Muscle layer of duodenum (tissue), 2 donors: ENCODE results near the gene KIAA0930.
"Not testable (repeated sequence)": the region's sequence is repeated elsewhere in the genome, so short reads cannot be mapped to it uniquely, and the experiment has no call there.

ENCODE experiments used
- H3K27ac ChIP-seq: one replicate; pipeline ENCODE4 v1.7.0; 2013; ENCODE audit warnings: mild to moderate bottlenecking, low read length
- H3K27me3 ChIP-seq: one replicate; pipeline ENCODE4 v1.7.0; 2013; ENCODE audit warnings: low read depth, mild to moderate bottlenecking, control low read depth, low read length
- H3K36me3 ChIP-seq, 2 donors: one replicate each; pipeline ENCODE4 v1.7.0; 2013; ENCODE audit warnings: low read length in 2 of 2, control low read depth in 1 of 2, mild to moderate bottlenecking in 1 of 2; ENCODE audit not compliant: insufficient read depth in 2 of 2, control insufficient read depth in 1 of 2
- H3K4me1 ChIP-seq, 2 donors: one replicate each; pipeline ENCODE4 v1.7.0; 2013; ENCODE audit warnings: low read length in 2 of 2, mild to moderate bottlenecking in 2 of 2, control low read depth in 1 of 2, moderate library complexity in 1 of 2; ENCODE audit not compliant: insufficient read depth in 2 of 2, control insufficient read depth in 1 of 2
- H3K4me3 ChIP-seq, 2 donors: one replicate each; pipeline ENCODE4 v1.7.0; 2013; ENCODE audit warnings: low read length in 2 of 2, low read depth in 1 of 2, mild to moderate bottlenecking in 1 of 2
- H3K9me3 ChIP-seq, 2 donors: one replicate each; pipeline ENCODE4 v1.7.0; 2013; ENCODE audit warnings: low read length in 2 of 2, control low read depth in 1 of 2, mild to moderate bottlenecking in 1 of 2; ENCODE audit not compliant: control insufficient read depth in 1 of 2
- donor health status: healthy.

Gene KIAA0930

DNA sequence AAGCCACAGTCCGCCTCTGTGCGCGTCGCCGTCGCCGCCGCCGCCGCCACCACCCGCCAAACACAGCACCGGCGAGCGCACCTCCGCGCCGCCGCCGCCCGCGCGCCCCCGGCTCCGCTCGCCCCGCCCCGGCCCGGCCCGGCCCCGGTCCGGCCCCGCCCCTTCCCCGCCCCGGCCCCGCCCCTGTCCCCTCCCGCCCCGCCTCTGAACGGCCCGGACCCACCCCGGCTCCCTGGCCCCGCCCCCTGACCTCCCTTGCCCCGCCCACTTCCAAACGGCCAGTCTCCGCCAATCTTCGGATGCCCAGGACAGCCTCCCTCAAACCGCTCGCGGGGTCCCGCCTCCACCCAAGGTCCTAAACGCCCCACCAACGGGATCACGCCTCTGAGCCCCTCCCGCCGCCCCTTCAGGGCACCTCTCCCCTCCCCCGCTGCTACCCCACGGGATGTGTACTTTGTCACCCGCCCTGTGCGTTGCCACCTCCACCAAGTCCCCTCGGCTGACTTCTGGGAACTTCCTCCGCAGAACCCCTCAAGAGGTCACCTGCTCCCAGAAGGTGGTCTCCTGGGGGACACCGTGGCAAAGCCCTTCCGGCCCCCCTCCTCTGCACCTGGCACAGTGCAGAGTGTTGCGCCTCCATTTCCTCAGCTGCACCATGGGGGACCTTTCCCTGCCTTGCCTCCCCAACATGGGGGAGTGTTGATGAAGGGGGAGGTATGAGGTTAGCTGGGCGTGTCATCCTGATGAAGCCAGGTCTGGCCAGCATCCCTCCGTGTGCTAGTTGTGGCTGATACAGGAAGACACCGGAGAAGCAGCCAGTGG is at the start of gene KIAA0930:
TSS of gene KIAA0930 (minus strand) at position 85 of the 822 bp plus-strand sequence. CDS start 191 bp downstream, outside the sequence.
- Histone ChIP-seq H3K36me3 (no peaks in the 10 kb centered on the region), H3K4me1 (peaks cover 10 to 30% of the 10 kb centered on the region in 2 donors), H3K4me3 (peak within 1 kb of the TSS; percentile 64 to 81), H3K27ac (no peak within 1 kb of the TSS), H3K9me3 (no peaks in the 10 kb centered on the region), H3K27me3 (no peaks in the 10 kb centered on the region)

- H3K27me3 ChIP-seq = no peaks in the 10 kb centered on the region
- no peak overlapping the region for H3K27ac ChIP-seq
- peaks cover 3 to 14% of the 10 kb centered on the region in 2 donors for H3K4me1 ChIP-seq
Measured at GRCh38 chr22:45286854-45287551, 46.3 kb upstream of the KIAA0930 start.

GRCh38 chr22:45285263-45286058 is 44.8 kb upstream of the KIAA0930 start:
- H3K27me3 ChIP-seq = no peaks in the 10 kb centered on the region
- peaks cover 3 to 14% of the 10 kb centered on the region in 2 donors for H3K4me1 ChIP-seq
- H3K36me3 ChIP-seq = no peaks in the 10 kb centered on the region
- no peak overlapping the region for H3K27ac ChIP-seq
- no peaks in the 10 kb centered on the region for H3K9me3 ChIP-seq
- H3K4me3 ChIP-seq = peak overlapping the region in 1 of 2 donors; percentile 54

More at GRCh38 chr22:45286854-45287551, 46.3 kb upstream of the KIAA0930 start:
- no peaks in the 10 kb centered on the region for H3K9me3 ChIP-seq
- no peaks in the 10 kb centered on the region for H3K36me3 ChIP-seq
- H3K4me3 ChIP-seq = no peak overlapping the region

- Histone ChIP-seq H3K27me3 (no peaks in the 10 kb centered on the region), H3K27ac (no peak within 1 kb of the TSS), H3K4me1 (peaks cover 7 to 18% of the 10 kb centered on the region in 2 donors)
Measured at GRCh38 chr22:45284705-45285262, 44.1 kb upstream of the KIAA0930 start, which contains the start of gene UPK3A. UPK3A (plus strand) TSS chr22:45284949; CDS start chr22:45285014, 65 bp downstream.

GRCh38 chr22:45281010-45281409 is 40.3 kb upstream of the KIAA0930 start:
- H3K4me1 ChIP-seq = peaks cover 8 to 18% of the 10 kb centered on the region in 2 donors
- no peaks in the 10 kb centered on the region for H3K36me3 ChIP-seq
- H3K27me3 ChIP-seq = no peaks in the 10 kb centered on the region
- H3K27ac ChIP-seq = no peak overlapping the region
- no peak overlapping the region for H3K4me3 ChIP-seq
- no peaks in the 10 kb centered on the region for H3K9me3 ChIP-seq

More at GRCh38 chr22:45284705-45285262, 44.1 kb upstream of the KIAA0930 start, which contains the start of gene UPK3A:
- H3K9me3 ChIP-seq = no peaks in the 10 kb centered on the region
- peak within 1 kb of the TSS; percentile 3 to 54 for H3K4me3 ChIP-seq
- H3K36me3 ChIP-seq = no peaks in the 10 kb centered on the region

DNA sequence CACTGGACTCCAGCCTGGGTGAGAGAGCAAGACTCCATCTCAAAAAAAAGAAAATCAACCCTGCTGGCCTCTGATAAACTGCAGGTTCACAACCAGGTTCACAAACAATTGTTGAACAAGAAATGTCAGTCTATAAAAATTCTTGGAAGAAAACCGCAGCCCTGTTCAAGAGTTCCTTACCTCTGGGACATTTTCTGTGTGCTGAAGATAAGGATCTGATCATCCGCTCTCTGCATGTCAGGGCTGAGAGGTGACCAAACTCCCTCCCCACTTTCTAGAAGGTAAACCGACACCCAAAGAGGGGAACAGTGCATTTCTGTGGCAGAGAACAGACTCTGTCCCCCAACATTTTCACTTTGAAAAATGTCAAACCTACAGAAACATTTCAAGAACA is 39.9 kb upstream of the KIAA0930 start:
- Histone ChIP-seq H3K4me1 (peaks cover 8 to 17% of the 10 kb centered on the region in 2 donors), H3K36me3 (no peaks in the 10 kb centered on the region), H3K27me3 (no peaks in the 10 kb centered on the region), H3K27ac (no peak overlapping the region), H3K4me3 (no peak overlapping the region), H3K9me3 (no peaks in the 10 kb centered on the region)

DNA sequence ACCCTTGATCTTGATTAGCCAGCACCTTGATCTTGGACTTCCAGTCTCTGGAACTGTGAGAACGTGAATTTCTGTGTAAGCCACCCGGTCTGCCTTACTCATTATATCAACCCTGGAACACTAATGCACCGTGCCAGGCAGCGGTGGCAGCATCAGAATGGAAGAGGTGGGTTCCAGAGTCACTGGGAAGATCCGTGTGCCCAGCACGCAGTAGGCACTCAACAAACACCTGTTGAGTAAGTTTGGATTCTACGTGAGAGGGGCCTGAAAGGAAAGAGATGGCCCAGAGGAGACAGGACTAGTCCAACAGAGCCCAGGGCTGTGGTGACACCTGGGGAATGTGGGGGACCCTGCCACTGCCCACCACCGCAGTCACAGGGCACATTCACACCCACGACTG is 37.4 kb upstream of the KIAA0930 start:
- peaks cover 4 to 5% of the 10 kb centered on the region in 2 donors for H3K4me1 ChIP-seq
- no peaks in the 10 kb centered on the region for H3K9me3 ChIP-seq
- H3K27ac ChIP-seq = no peak overlapping the region
- H3K4me3 ChIP-seq = no peak overlapping the region
- no peaks in the 10 kb centered on the region for H3K27me3 ChIP-seq
- H3K36me3 ChIP-seq = no peaks in the 10 kb centered on the region

- H3K27me3 ChIP-seq, H3K4me1 ChIP-seq, H3K36me3 ChIP-seq, H3K9me3 ChIP-seq, H3K4me3 ChIP-seq, H3K27ac ChIP-seq: not testable (repeated sequence)
Measured at GRCh38 chr22:45277720-45278119, 37.0 kb upstream of the KIAA0930 start.

GRCh38 chr22:45276507-45277105 is 35.9 kb upstream of the KIAA0930 start:
- H3K27ac ChIP-seq = no peak overlapping the region
- no peaks in the 10 kb centered on the region for H3K36me3 ChIP-seq
- no peaks in the 10 kb centered on the region for H3K27me3 ChIP-seq
- no peak overlapping the region for H3K4me3 ChIP-seq
- H3K4me1 ChIP-seq = peaks cover 5 to 16% of the 10 kb centered on the region in 2 donors
- H3K9me3 ChIP-seq = no peaks in the 10 kb centered on the region

DNA sequence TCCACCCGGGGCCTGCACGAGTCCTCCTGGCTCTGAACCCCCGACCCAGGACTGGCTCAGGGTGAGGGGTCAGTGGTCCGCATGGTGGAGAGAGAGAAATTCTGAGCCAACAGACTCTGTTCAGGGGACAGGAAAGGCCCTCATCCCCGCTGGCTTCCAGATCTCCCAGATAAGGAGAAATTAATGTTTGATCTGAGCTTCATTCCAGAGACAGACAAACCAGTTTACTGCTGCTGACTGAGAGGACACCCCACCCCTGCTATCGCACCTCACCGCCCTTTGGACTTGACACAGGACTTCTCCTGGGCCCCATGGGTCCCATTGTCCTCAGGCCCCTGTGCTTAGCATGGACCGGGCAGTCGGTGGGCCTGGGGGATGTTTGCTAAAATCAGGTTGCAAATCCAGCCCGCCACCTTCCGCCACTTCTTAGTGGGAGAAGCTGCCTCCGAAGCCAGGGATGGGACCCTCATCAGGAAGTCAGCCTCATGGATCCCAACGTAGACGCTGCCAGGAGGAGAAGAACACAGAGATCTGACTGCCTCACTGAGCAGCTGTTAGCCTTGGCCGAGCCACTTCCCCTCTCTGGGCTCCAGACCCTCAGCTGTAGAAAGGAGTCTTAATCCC is 32.9 kb upstream of the KIAA0930 start:
- Histone ChIP-seq H3K9me3 (no peaks in the 10 kb centered on the region), H3K4me1 (peaks cover 5 to 25% of the 10 kb centered on the region in 2 donors), H3K27ac (no peak overlapping the region)

More for the DNA sequence above, 32.9 kb upstream of the KIAA0930 start:
- H3K4me3 ChIP-seq = no peak overlapping the region
- no peaks in the 10 kb centered on the region for H3K27me3 ChIP-seq
- H3K36me3 ChIP-seq = no peaks in the 10 kb centered on the region
